ENCODE data around the gene DLGAP1.

- no peak for TF ChIP-seq CTCF (IDR thresholded peaks at IDR 0.05; ENCODE audit: low read length)
- TF ChIP-seq EZH2 (IDR thresholded peaks at IDR 0.05; ENCODE audit: borderline replicate concordance, low read length) = no peak
These were observed 258.8 kb downstream of the DLGAP1 start for GRCh38 chr18:4196351-4196750.

Data from OCI-LY1 (cell line).